H4 (cell line): ENCODE results near the gene GOPC. TPM values are rescaled to one million over a fixed set of nuclear protein-coding genes. Genes with fewer than 3 reads are reported as not detected.

Experiments
- DNase-seq: peaks from one replicate; pipeline ENCODE4 v3.0.0-alpha.2; 2015; ENCODE audit warnings: low spot score
- total RNA-seq: library from RNA; depleted of rRNA; stranded (reverse); fragments of >200 nt; shearing (Covaris generic); gene quantifications from 2 replicates; pipeline ENCODE4 v1.2.3, GENCODE V29; 2014

Gene GOPC
- total RNA-seq, 1 experiment from 2014 or later = 22.1 TPM

- DNase-seq = no peak
These were observed 7.0 kb downstream of the GOPC start for GRCh38 chr6:117595099-117595923.

GRCh38 chr6:117592983-117593759, 9.1 kb downstream of the GOPC start:
- DNase-seq = no peak

- no peak for DNase-seq
These were observed 10.9 kb downstream of the GOPC start for GRCh38 chr6:117591405-117591804.

GRCh38 chr6:117590447-117590846, 11.9 kb downstream of the GOPC start:
- DNase-seq = no peak

GRCh38 chr6:117585647-117586046, 16.7 kb downstream of the GOPC start:
- no peak for DNase-seq

GRCh38 chr6:117574198-117574597, 28.1 kb downstream of the GOPC start:
- DNase-seq = no peak

GRCh38 chr6:117573006-117573680, 29.2 kb downstream of the GOPC start:
- no peak for DNase-seq

GRCh38 chr6:117568831-117569410, 33.4 kb downstream of the GOPC start:
- DNase-seq = no peak

GRCh38 chr6:117568247-117568646, 34.1 kb downstream of the GOPC start:
- no peak for DNase-seq

- no peak for DNase-seq
These were observed 37.6 kb downstream of the GOPC start for GRCh38 chr6:117564681-117565080.

- no peak for DNase-seq
These were observed 41.2 kb downstream of the GOPC start for GRCh38 chr6:117561128-117561527.

- DNase-seq = no peak
These were observed 43.0 kb downstream of the GOPC start for GRCh38 chr6:117559299-117559698.

- DNase-seq = no peak
These were observed 43.5 kb downstream of the GOPC start for GRCh38 chr6:117558818-117559217.

- DNase-seq = no peak
These were observed 44.4 kb downstream of the GOPC start for GRCh38 chr6:117557951-117558350.

- DNase-seq = no peak
These were observed 46.3 kb downstream of the GOPC start for GRCh38 chr6:117555882-117556498.

- no peak for DNase-seq
These were observed 47.0 kb downstream of the GOPC start for GRCh38 chr6:117555262-117555849.

- DNase-seq = no peak
These were observed 49.2 kb downstream of the GOPC start for GRCh38 chr6:117553142-117553541.

GRCh38 chr6:117552618-117553017, 49.7 kb downstream of the GOPC start:
- no peak for DNase-seq

- DNase-seq = no peak
These were observed 51.6 kb downstream of the GOPC start for GRCh38 chr6:117550618-117551242.

GRCh38 chr6:117550078-117550600, 52.2 kb downstream of the GOPC start:
- DNase-seq = no peak

GRCh38 chr6:117549611-117550010, 52.7 kb downstream of the GOPC start:
- no peak for DNase-seq
